WERI-Rb-1 (cell line): Measurements from ENCODE around the gene CTXN3.

ENCODE experiments used
- DNase-seq: peaks from one replicate; pipeline ENCODE4 v3.0.0-alpha.2; 2020
- H3K27ac ChIP-seq: fragments of 250-450 bp; sonication (Bioruptor Pico); 2 replicates; pipeline ENCODE4 v1.5.1; 2020; ENCODE audit warnings: mild to moderate bottlenecking, moderate library complexity
- H3K27me3 ChIP-seq: fragments of 250-450 bp; sonication (Bioruptor Pico); 2 replicates; pipeline ENCODE4 v1.5.1; 2021; ENCODE audit warnings: mild to moderate bottlenecking, low read depth, moderate library complexity; ENCODE audit not compliant: insufficient read depth, severe bottlenecking
- H3K36me3 ChIP-seq: fragments of 250-450 bp; sonication (Bioruptor Pico); 2 replicates; pipeline ENCODE4 v1.5.1; 2020; ENCODE audit warnings: mild to moderate bottlenecking, moderate library complexity
- H3K4me3 ChIP-seq: 2 replicates; pipeline ENCODE4 v1.5.1; 2011; ENCODE audit warnings: low read depth, mild to moderate bottlenecking, control low read depth, low read length
- H3K9me3 ChIP-seq: fragments of 250-450 bp; sonication (Bioruptor Pico); 2 replicates; pipeline ENCODE4 v1.5.1; 2021; ENCODE audit warnings: mild to moderate bottlenecking, moderate library complexity; ENCODE audit not compliant: severe bottlenecking
- TF ChIP-seq, protein P1 (sequence below): IDR thresholded peaks from 2 replicates; pipeline ENCODE4 v1.5.1; 2011; ENCODE audit warnings: low read depth, mild to moderate bottlenecking, control low read depth, inconsistent platforms, low read length

CTXN3 gene

DNA sequence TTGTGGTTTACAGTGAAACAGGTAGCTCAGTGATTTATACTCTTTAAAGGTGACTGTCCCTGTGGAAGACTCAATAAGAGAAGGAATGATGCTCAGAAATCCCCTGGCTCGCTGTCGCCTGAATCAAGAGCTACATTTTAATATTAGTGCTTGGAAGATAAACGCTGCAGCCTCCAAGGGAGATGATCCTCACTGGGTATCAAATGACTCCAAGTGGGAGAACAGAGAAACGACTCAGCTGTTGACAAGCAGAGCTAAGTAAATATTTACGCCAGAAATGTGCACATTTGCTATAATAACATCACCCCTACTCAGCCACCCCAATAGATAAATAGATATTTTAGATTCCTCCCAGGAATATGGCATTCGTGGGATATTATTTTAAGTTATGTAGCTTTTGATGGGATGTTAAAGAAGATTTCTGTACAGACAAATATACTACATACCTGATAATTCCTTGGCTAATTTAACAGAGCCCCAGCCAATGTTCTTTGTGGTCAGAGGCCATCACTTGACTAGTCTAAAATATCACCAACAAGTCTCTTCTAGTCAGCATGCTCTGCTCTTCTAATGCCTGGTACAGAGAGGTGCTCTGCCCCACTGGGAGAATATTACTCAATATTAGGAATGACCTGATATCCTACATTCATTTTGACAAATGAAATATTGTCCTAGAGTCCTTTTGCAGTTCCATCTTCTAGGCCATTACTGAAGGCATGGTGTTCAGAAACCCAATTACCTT, 36.0 kb downstream of the CTXN3 start:
- DNase-seq, result no peak
- no peak overlapping the region for H3K4me3 ChIP-seq
- TF ChIP-seq, protein P1, sequence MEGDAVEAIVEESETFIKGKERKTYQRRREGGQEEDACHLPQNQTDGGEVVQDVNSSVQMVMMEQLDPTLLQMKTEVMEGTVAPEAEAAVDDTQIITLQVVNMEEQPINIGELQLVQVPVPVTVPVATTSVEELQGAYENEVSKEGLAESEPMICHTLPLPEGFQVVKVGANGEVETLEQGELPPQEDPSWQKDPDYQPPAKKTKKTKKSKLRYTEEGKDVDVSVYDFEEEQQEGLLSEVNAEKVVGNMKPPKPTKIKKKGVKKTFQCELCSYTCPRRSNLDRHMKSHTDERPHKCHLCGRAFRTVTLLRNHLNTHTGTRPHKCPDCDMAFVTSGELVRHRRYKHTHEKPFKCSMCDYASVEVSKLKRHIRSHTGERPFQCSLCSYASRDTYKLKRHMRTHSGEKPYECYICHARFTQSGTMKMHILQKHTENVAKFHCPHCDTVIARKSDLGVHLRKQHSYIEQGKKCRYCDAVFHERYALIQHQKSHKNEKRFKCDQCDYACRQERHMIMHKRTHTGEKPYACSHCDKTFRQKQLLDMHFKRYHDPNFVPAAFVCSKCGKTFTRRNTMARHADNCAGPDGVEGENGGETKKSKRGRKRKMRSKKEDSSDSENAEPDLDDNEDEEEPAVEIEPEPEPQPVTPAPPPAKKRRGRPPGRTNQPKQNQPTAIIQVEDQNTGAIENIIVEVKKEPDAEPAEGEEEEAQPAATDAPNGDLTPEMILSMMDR, result no peak

GRCh38 chr5:127685662-127686061, 36.8 kb downstream of the CTXN3 start:
- DNase-seq, result no peak
- no peak overlapping the region for H3K4me3 ChIP-seq
- TF ChIP-seq, protein P1, result no peak
- H3K27me3 ChIP-seq, result no peaks in the 10 kb centered on the region
- H3K27ac ChIP-seq, result no peak overlapping the region
- H3K36me3 ChIP-seq, result no peaks in the 10 kb centered on the region
- no peaks in the 10 kb centered on the region for H3K9me3 ChIP-seq

More for the DNA sequence above, 36.0 kb downstream of the CTXN3 start:
- H3K27ac ChIP-seq, result no peak overlapping the region
- no peaks in the 10 kb centered on the region for H3K9me3 ChIP-seq
- H3K36me3 ChIP-seq, result no peaks in the 10 kb centered on the region
- no peaks in the 10 kb centered on the region for H3K27me3 ChIP-seq

DNA sequence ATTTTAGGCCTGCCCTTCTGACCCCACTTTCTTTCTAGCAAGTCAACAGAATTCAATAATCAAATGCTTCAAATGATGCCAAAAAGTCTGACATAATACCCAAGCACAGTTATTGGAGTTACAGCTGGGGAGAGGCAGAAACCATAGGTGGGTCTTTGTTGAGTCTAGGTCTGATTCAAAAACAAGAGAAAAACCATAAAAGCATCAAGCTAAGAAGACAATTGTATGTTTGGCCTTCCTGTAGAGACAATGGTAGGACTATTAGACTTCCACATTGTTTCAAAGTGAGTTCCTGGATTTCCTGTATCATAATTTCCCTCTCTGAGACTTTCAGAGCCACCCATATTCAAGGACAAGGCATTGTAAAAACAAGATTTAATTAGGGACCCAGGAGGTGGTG, 37.5 kb downstream of the CTXN3 start:
- TF ChIP-seq, protein P1, result no peak
- no peak overlapping the region for H3K4me3 ChIP-seq
- no peaks in the 10 kb centered on the region for H3K36me3 ChIP-seq
- no peak for DNase-seq
- no peaks in the 10 kb centered on the region for H3K27me3 ChIP-seq
- H3K27ac ChIP-seq, result no peak overlapping the region
- no peaks in the 10 kb centered on the region for H3K9me3 ChIP-seq

DNA sequence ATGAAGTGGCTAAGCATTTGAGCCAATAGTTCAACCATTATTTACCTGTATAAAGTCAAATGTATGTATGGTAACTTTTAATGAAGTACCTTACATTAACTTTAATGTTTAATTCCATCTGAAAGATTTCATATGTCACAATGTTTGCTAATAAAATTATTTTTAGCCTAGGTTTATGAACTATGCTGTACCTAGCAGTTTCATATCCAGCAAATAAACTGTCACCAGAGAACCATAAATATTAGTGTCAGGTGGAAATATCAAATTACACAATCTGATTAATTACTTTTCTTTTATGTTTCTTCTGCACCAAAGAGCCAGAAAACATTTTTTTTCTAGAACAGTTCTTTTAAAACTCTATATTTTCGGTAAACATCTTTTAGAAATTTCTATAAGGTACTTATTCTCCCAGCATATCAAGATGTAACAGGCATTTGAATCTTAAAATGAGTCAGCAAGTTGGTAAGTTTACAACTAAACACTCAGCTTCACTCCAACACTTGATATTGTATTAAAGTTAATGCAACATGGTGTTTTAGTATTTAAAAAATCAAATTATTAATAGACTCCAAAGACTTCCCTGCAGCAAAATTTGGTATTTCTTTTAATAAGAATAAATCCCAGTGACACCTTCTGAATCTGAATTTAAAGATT, 45.8 kb downstream of the CTXN3 start:
- H3K27ac ChIP-seq, result no peak overlapping the region
- H3K36me3 ChIP-seq, result no peaks in the 10 kb centered on the region
- no peaks in the 10 kb centered on the region for H3K27me3 ChIP-seq
- H3K9me3 ChIP-seq, result no peaks in the 10 kb centered on the region
- no peak overlapping the region for H3K4me3 ChIP-seq
- TF ChIP-seq, protein P1, result no peak
- DNase-seq, result no peak

GRCh38 chr5:127695346-127695745, 46.5 kb downstream of the CTXN3 start:
- Histone ChIP-seq H3K4me3 (no peak overlapping the region), H3K36me3 (no peaks in the 10 kb centered on the region), H3K9me3 (no peaks in the 10 kb centered on the region), H3K27me3 (no peaks in the 10 kb centered on the region), H3K27ac (no peak overlapping the region)
- DNase-seq, result no peak
- TF ChIP-seq, protein P1, result no peak
